ENCODE data around the gene UBE2O.

The UBE2O gene

GRCh38 chr17:76397184-76397583 is 55.8 kb downstream of the UBE2O start:
- Histone ChIP-seq H3K4me1 (ENCODE audit: insufficient read depth, low read length) (no peaks in the 10 kb centered on the region), H3K9ac (ENCODE audit: low read depth, low read length) (no peak overlapping the region), H3K4me2 (ENCODE audit: insufficient read depth, low read length) (no peak overlapping the region), H3K27me3 (ENCODE audit: insufficient read depth, low read length, poor library complexity) (no peaks in the 10 kb centered on the region), H3K9me3 (ENCODE audit: insufficient read depth, low read length, severe bottlenecking) (no peaks in the 10 kb centered on the region), H3K36me3 (ENCODE audit: insufficient read depth, low read length) (peaks cover 79% of the 10 kb centered on the region), H4K20me1 (ENCODE audit: insufficient read depth, low read length) (peaks cover 14% of the 10 kb centered on the region), H3K27ac (ENCODE audit: low read length) (no peak overlapping the region), H3K4me3 (ENCODE audit: low read depth in 1 of 2, low read length in 2 of 2) (no peak overlapping the region), H2AFZ (ENCODE audit: low read depth, low read length) (no peak overlapping the region), H3K79me2 (ENCODE audit: insufficient read depth, low read length) (no peaks in the 10 kb centered on the region)
- TF ChIP-seq EZH2 (IDR thresholded peaks at IDR 0.05; ENCODE audit: borderline replicate concordance, low read depth, low read length, severe bottlenecking) (no peak), CTCF (IDR thresholded peaks at IDR 0.05; ENCODE audit: borderline replicate concordance, extremely low read depth, low read length, poor library complexity, severe bottlenecking) (peak; percentile 16)
- DNase-seq (no peak), ATAC-seq (ENCODE audit: insufficient read depth, low read depth) (no peak)

- Histone ChIP-seq H4K20me1 (ENCODE audit: insufficient read depth, low read length) (peaks cover 14% of the 10 kb centered on the region), H3K4me3 (ENCODE audit: low read depth in 1 of 2, low read length in 2 of 2) (no peak overlapping the region), H3K4me1 (ENCODE audit: insufficient read depth, low read length) (no peaks in the 10 kb centered on the region), H3K9ac (ENCODE audit: low read depth, low read length) (no peak overlapping the region), H3K27ac (ENCODE audit: low read length) (no peak overlapping the region), H3K9me3 (ENCODE audit: insufficient read depth, low read length, severe bottlenecking) (no peaks in the 10 kb centered on the region), H3K27me3 (ENCODE audit: insufficient read depth, low read length, poor library complexity) (no peaks in the 10 kb centered on the region), H3K36me3 (ENCODE audit: insufficient read depth, low read length) (peaks cover 78% of the 10 kb centered on the region), H3K79me2 (ENCODE audit: insufficient read depth, low read length) (no peaks in the 10 kb centered on the region), H3K4me2 (ENCODE audit: insufficient read depth, low read length) (no peak overlapping the region), H2AFZ (ENCODE audit: low read depth, low read length) (no peak overlapping the region)
- no peak for DNase-seq
- ATAC-seq (ENCODE audit: insufficient read depth, low read depth): no peak
- TF ChIP-seq EZH2 (IDR thresholded peaks at IDR 0.05; ENCODE audit: borderline replicate concordance, low read depth, low read length, severe bottlenecking): no peak
- no peak for TF ChIP-seq CTCF (IDR thresholded peaks at IDR 0.05; ENCODE audit: borderline replicate concordance, extremely low read depth, low read length, poor library complexity, severe bottlenecking)
These were observed 57.0 kb downstream of the UBE2O start for GRCh38 chr17:76395980-76396379.

- peaks cover 14% of the 10 kb centered on the region for H4K20me1 ChIP-seq (ENCODE audit: insufficient read depth, low read length)
- no peak overlapping the region for H3K27ac ChIP-seq (ENCODE audit: low read length)
- TF ChIP-seq CTCF (IDR thresholded peaks at IDR 0.05; ENCODE audit: borderline replicate concordance, extremely low read depth, low read length, poor library complexity, severe bottlenecking): no peak
- no peak for TF ChIP-seq EZH2 (IDR thresholded peaks at IDR 0.05; ENCODE audit: borderline replicate concordance, low read depth, low read length, severe bottlenecking)
- peaks cover 71% of the 10 kb centered on the region for H3K36me3 ChIP-seq (ENCODE audit: insufficient read depth, low read length)
- H3K4me2 ChIP-seq (ENCODE audit: insufficient read depth, low read length): no peak overlapping the region
- H3K9ac ChIP-seq (ENCODE audit: low read depth, low read length): no peak overlapping the region
- H3K4me3 ChIP-seq (ENCODE audit: low read depth in 1 of 2, low read length in 2 of 2): no peak overlapping the region
- H3K79me2 ChIP-seq (ENCODE audit: insufficient read depth, low read length): no peaks in the 10 kb centered on the region
- no peaks in the 10 kb centered on the region for H3K9me3 ChIP-seq (ENCODE audit: insufficient read depth, low read length, severe bottlenecking)
- DNase-seq (no peak), ATAC-seq (ENCODE audit: insufficient read depth, low read depth) (no peak)
- no peak overlapping the region for H2AFZ ChIP-seq (ENCODE audit: low read depth, low read length)
- no peaks in the 10 kb centered on the region for H3K4me1 ChIP-seq (ENCODE audit: insufficient read depth, low read length)
- H3K27me3 ChIP-seq (ENCODE audit: insufficient read depth, low read length, poor library complexity): no peaks in the 10 kb centered on the region
These were observed 58.8 kb downstream of the UBE2O start for GRCh38 chr17:76394166-76394565.

- Histone ChIP-seq H3K4me3 (ENCODE audit: low read depth in 1 of 2, low read length in 2 of 2) (no peak overlapping the region), H3K36me3 (ENCODE audit: insufficient read depth, low read length) (peaks cover 41% of the 10 kb centered on the region), H3K9me3 (ENCODE audit: insufficient read depth, low read length, severe bottlenecking) (no peaks in the 10 kb centered on the region), H3K4me1 (ENCODE audit: insufficient read depth, low read length) (no peaks in the 10 kb centered on the region), H3K27me3 (ENCODE audit: insufficient read depth, low read length, poor library complexity) (no peaks in the 10 kb centered on the region), H3K4me2 (ENCODE audit: insufficient read depth, low read length) (no peak overlapping the region), H3K9ac (ENCODE audit: low read depth, low read length) (no peak overlapping the region), H3K79me2 (ENCODE audit: insufficient read depth, low read length) (no peaks in the 10 kb centered on the region), H3K27ac (ENCODE audit: low read length) (no peak overlapping the region), H2AFZ (ENCODE audit: low read depth, low read length) (no peak overlapping the region), H4K20me1 (ENCODE audit: insufficient read depth, low read length) (no peaks in the 10 kb centered on the region; the same call in 1 of the 2 replicates)
- no peak for ATAC-seq (ENCODE audit: insufficient read depth, low read depth)
- no peak for DNase-seq
- TF ChIP-seq EZH2 (IDR thresholded peaks at IDR 0.05; ENCODE audit: borderline replicate concordance, low read depth, low read length, severe bottlenecking): no peak
- no peak for TF ChIP-seq CTCF (IDR thresholded peaks at IDR 0.05; ENCODE audit: borderline replicate concordance, extremely low read depth, low read length, poor library complexity, severe bottlenecking)
These were observed 61.7 kb downstream of the UBE2O start for GRCh38 chr17:76391200-76391715.
